Hematopoietic multipotent progenitor cell treated with erythropoietin and hydrocortisone succinate and interleukin-3 and kit ligand, for 17 days (in vitro differentiated cells): ENCODE results near the gene CSRP2.

ENCODE experiments used
- DNase-seq: peaks from one replicate; pipeline ENCODE4 v3.0.0-alpha.2; 2015; ENCODE audit warnings: low spot score

Gene CSRP2

GRCh38 chr12:76863005-76863670 is 15.7 kb downstream of the CSRP2 start:
- no peak for DNase-seq

- no peak for DNase-seq
Observed at GRCh38 chr12:76860256-76860655, 18.6 kb downstream of the CSRP2 start.

- DNase-seq = no peak
Observed at GRCh38 chr12:76859611-76860010, 19.2 kb downstream of the CSRP2 start.

GRCh38 chr12:76856018-76856644 is 22.7 kb downstream of the CSRP2 start:
- no peak for DNase-seq

- no peak for DNase-seq
Observed at GRCh38 chr12:76855271-76855670, 23.5 kb downstream of the CSRP2 start.

GRCh38 chr12:76852106-76852505 is 26.7 kb downstream of the CSRP2 start:
- no peak for DNase-seq

GRCh38 chr12:76848132-76848531 is 30.7 kb downstream of the CSRP2 start:
- DNase-seq = no peak

- no peak for DNase-seq
Observed at GRCh38 chr12:76847260-76847659, 31.6 kb downstream of the CSRP2 start.

GRCh38 chr12:76836633-76837032 is 42.2 kb downstream of the CSRP2 start:
- no peak for DNase-seq

GRCh38 chr12:76830436-76830835 is 48.4 kb downstream of the CSRP2 start:
- no peak for DNase-seq

- DNase-seq = no peak
Observed at GRCh38 chr12:76820888-76821482, 57.8 kb downstream of the CSRP2 start.

- DNase-seq = no peak
Observed at GRCh38 chr12:76813972-76814371, 64.8 kb downstream of the CSRP2 start.

- no peak for DNase-seq
Observed at GRCh38 chr12:76813265-76813664, 65.6 kb downstream of the CSRP2 start.

GRCh38 chr12:76811976-76812375 is 66.8 kb downstream of the CSRP2 start:
- DNase-seq = no peak

GRCh38 chr12:76810671-76811419 is 68.0 kb downstream of the CSRP2 start:
- no peak for DNase-seq
